Measurements from ENCODE around the gene SLC6A4. TPM values are rescaled to one million over a fixed set of nuclear protein-coding genes. Genes with fewer than 3 reads are reported as not detected.

The SLC6A4 gene
- total and polyA plus RNA-seq, 4 experiments from 2014 or later: not detected

- CTCF ChIA-PET (ENCODE audit: partially characterized antibody): interaction anchor here (0.7 kb wide), 1 partner anchor 176 kb away, joined by 3 read pairs; no protein-coding TSS in a partner anchor
- H3K4me1 ChIP-seq (ENCODE audit: insufficient read depth, low read length): no peaks in the 10 kb centered on the region
- no peak overlapping the region for H3K4me3 ChIP-seq (ENCODE audit: low read length in 2 of 2)
- no peaks in the 10 kb centered on the region for H3K9me3 ChIP-seq (ENCODE audit: control insufficient read depth in 1 of 2, low read length in 2 of 2)
- H3K36me3 ChIP-seq (ENCODE audit: insufficient read depth, low read length): peaks cover 3% of the 10 kb centered on the region
- Mint-ChIP-seq H3K27ac (peak overlapping the region in 1 of 7 donors; percentile 48), H3K4me3 (no peak overlapping the region), H3K36me3 (peaks cover 32 to 34% of the 10 kb centered on the region in 2 donors), H3K27me3 (no peaks in the 10 kb centered on the region), H3K9me3 (peaks cover 0 to 5% (median 2%) of the 10 kb centered on the region in 8 donors), H3K4me1 (peaks cover 6 to 13% (median 12%) of the 10 kb centered on the region in 4 donors)
- H3K27me3 ChIP-seq (ENCODE audit: insufficient read depth, low read length): no peaks in the 10 kb centered on the region
- DNase-seq: no peak
- H3K27ac ChIP-seq (ENCODE audit: low read depth, low read length): no peak overlapping the region
- intact Hi-C loops (cut with micrococcal nuclease): loop anchor here (10.0 kb wide), 1 partner anchor 110 kb away; no protein-coding TSS in a partner anchor
- POLR2A ChIA-PET (ENCODE audit: partially characterized antibody): no interaction called here
Measured at GRCh38 chr17:30165147-30165546, 70.3 kb downstream of the SLC6A4 start.

- ChIA-PET POLR2A (ENCODE audit: partially characterized antibody) (no interaction called here), CTCF (ENCODE audit: partially characterized antibody) (interaction anchor here (0.6 to 0.7 kb wide), 2 partner anchors 12 to 177 kb away, joined by 3 to 4 read pairs; no protein-coding TSS in a partner anchor)
- intact Hi-C loops (cut with micrococcal nuclease): loop anchor here (10.0 kb wide), 1 partner anchor 110 kb away; no protein-coding TSS in a partner anchor
- H3K27me3 ChIP-seq (ENCODE audit: insufficient read depth, low read length): no peaks in the 10 kb centered on the region
- no peak overlapping the region for H3K4me3 Mint-ChIP-seq
- H3K27me3 Mint-ChIP-seq: no peaks in the 10 kb centered on the region
- H3K4me3 ChIP-seq (ENCODE audit: low read length in 2 of 2): no peak overlapping the region
- H3K36me3 Mint-ChIP-seq: peaks cover 37 to 40% of the 10 kb centered on the region in 2 donors
- no peak overlapping the region for H3K27ac ChIP-seq (ENCODE audit: low read depth, low read length)
- H3K4me1 Mint-ChIP-seq: peaks cover 5 to 19% (median 14%) of the 10 kb centered on the region in 4 donors
- no peaks in the 10 kb centered on the region for H3K9me3 ChIP-seq (ENCODE audit: control insufficient read depth in 1 of 2, low read length in 2 of 2)
- peaks cover 0 to 10% (median 6%) of the 10 kb centered on the region in 8 donors for H3K9me3 Mint-ChIP-seq
- peaks cover 3% of the 10 kb centered on the region for H3K36me3 ChIP-seq (ENCODE audit: insufficient read depth, low read length)
- DNase-seq: no peak
- H3K4me1 ChIP-seq (ENCODE audit: insufficient read depth, low read length): no peaks in the 10 kb centered on the region
- H3K27ac Mint-ChIP-seq: no peak overlapping the region
Measured at GRCh38 chr17:30164531-30164930, 71.0 kb downstream of the SLC6A4 start.

GRCh38 chr17:30161601-30162000, 73.9 kb downstream of the SLC6A4 start:
- Mint-ChIP-seq H3K27me3 (no peaks in the 10 kb centered on the region), H3K27ac (no peak overlapping the region), H3K9me3 (peaks cover 0 to 10% (median 6%) of the 10 kb centered on the region in 8 donors), H3K4me3 (no peak overlapping the region), H3K36me3 (peaks cover 47 to 57% of the 10 kb centered on the region in 2 donors), H3K4me1 (peaks cover 24 to 40% (median 31%) of the 10 kb centered on the region in 4 donors)
- H3K4me3 ChIP-seq (ENCODE audit: low read length in 2 of 2): no peak overlapping the region
- peaks cover 3% of the 10 kb centered on the region for H3K36me3 ChIP-seq (ENCODE audit: insufficient read depth, low read length)
- ChIA-PET CTCF (ENCODE audit: partially characterized antibody) (interaction anchor here (2.4 kb wide), 1 partner anchor 57 kb away, joined by 9 read pairs; no protein-coding TSS in a partner anchor), POLR2A (ENCODE audit: partially characterized antibody) (no interaction called here)
- no peaks in the 10 kb centered on the region for H3K4me1 ChIP-seq (ENCODE audit: insufficient read depth, low read length)
- H3K27ac ChIP-seq (ENCODE audit: low read depth, low read length): no peak overlapping the region
- intact Hi-C loops (cut with micrococcal nuclease): loop anchor here (10.0 kb wide), 1 partner anchor 113 kb away; no protein-coding TSS in a partner anchor
- no peak for DNase-seq
- H3K9me3 ChIP-seq (ENCODE audit: control insufficient read depth in 1 of 2, low read length in 2 of 2): no peaks in the 10 kb centered on the region
- H3K27me3 ChIP-seq (ENCODE audit: insufficient read depth, low read length): no peaks in the 10 kb centered on the region

- POLR2A ChIA-PET (ENCODE audit: partially characterized antibody): no interaction called here
- no peak for DNase-seq
- CTCF ChIA-PET (ENCODE audit: partially characterized antibody): no interaction called here
- Mint-ChIP-seq H3K27me3 (no peaks in the 10 kb centered on the region), H3K4me1 (peaks cover 24 to 46% (median 32%) of the 10 kb centered on the region in 4 donors), H3K4me3 (no peak overlapping the region), H3K9me3 (peaks cover 0 to 10% (median 6%) of the 10 kb centered on the region in 8 donors), H3K27ac (no peak overlapping the region), H3K36me3 (peaks cover 48 to 56% of the 10 kb centered on the region in 2 donors)
- Histone ChIP-seq H3K9me3 (ENCODE audit: control insufficient read depth in 1 of 2, low read length in 2 of 2) (no peaks in the 10 kb centered on the region), H3K4me1 (ENCODE audit: insufficient read depth, low read length) (no peaks in the 10 kb centered on the region), H3K4me3 (ENCODE audit: low read length in 2 of 2) (no peak overlapping the region), H3K27me3 (ENCODE audit: insufficient read depth, low read length) (no peaks in the 10 kb centered on the region), H3K36me3 (ENCODE audit: insufficient read depth, low read length) (peaks cover 3% of the 10 kb centered on the region), H3K27ac (ENCODE audit: low read depth, low read length) (no peak overlapping the region)
- intact Hi-C loops (cut with micrococcal nuclease): loop anchor here (10.0 kb wide), 1 partner anchor 114 kb away; no protein-coding TSS in a partner anchor
Measured at GRCh38 chr17:30160419-30161172, 74.9 kb downstream of the SLC6A4 start.

- Histone ChIP-seq H3K4me1 (ENCODE audit: insufficient read depth, low read length) (no peaks in the 10 kb centered on the region), H3K27me3 (ENCODE audit: insufficient read depth, low read length) (no peaks in the 10 kb centered on the region), H3K27ac (ENCODE audit: low read depth, low read length) (no peak overlapping the region), H3K4me3 (ENCODE audit: low read length in 2 of 2) (no peak overlapping the region), H3K9me3 (ENCODE audit: control insufficient read depth in 1 of 2, low read length in 2 of 2) (no peaks in the 10 kb centered on the region), H3K36me3 (ENCODE audit: insufficient read depth, low read length) (peaks cover 3% of the 10 kb centered on the region)
- H3K9me3 Mint-ChIP-seq: peaks cover 0 to 10% (median 6%) of the 10 kb centered on the region in 8 donors
- CTCF ChIA-PET (ENCODE audit: partially characterized antibody): no interaction called here
- H3K4me3 Mint-ChIP-seq: peak overlapping the region in 1 of 8 donors; percentile 59
- intact Hi-C loops (cut with micrococcal nuclease): no loop called here
- H3K27ac Mint-ChIP-seq: peak overlapping the region in 1 of 7 donors; percentile 2
- peaks cover 48 to 53% of the 10 kb centered on the region in 2 donors for H3K36me3 Mint-ChIP-seq
- peaks cover 19 to 46% (median 31%) of the 10 kb centered on the region in 4 donors for H3K4me1 Mint-ChIP-seq
- POLR2A ChIA-PET (ENCODE audit: partially characterized antibody): no interaction called here
- H3K27me3 Mint-ChIP-seq: no peaks in the 10 kb centered on the region
- no peak for DNase-seq
Measured at GRCh38 chr17:30158896-30159625, 76.4 kb downstream of the SLC6A4 start.

GRCh38 chr17:30155389-30155788, 80.1 kb downstream of the SLC6A4 start:
- Histone ChIP-seq H3K27ac (ENCODE audit: low read depth, low read length) (no peak overlapping the region), H3K36me3 (ENCODE audit: insufficient read depth, low read length) (no peaks in the 10 kb centered on the region), H3K9me3 (ENCODE audit: control insufficient read depth in 1 of 2, low read length in 2 of 2) (no peaks in the 10 kb centered on the region), H3K4me3 (ENCODE audit: low read length in 2 of 2) (no peak overlapping the region), H3K27me3 (ENCODE audit: insufficient read depth, low read length) (no peaks in the 10 kb centered on the region), H3K4me1 (ENCODE audit: insufficient read depth, low read length) (no peaks in the 10 kb centered on the region)
- ChIA-PET CTCF (ENCODE audit: partially characterized antibody) (no interaction called here), POLR2A (ENCODE audit: partially characterized antibody) (no interaction called here)
- DNase-seq: no peak
- peaks cover 0 to 7% (median 5%) of the 10 kb centered on the region in 8 donors for H3K9me3 Mint-ChIP-seq
- no peak overlapping the region for H3K4me3 Mint-ChIP-seq
- H3K27ac Mint-ChIP-seq: peak overlapping the region in 1 of 7 donors; percentile 44
- intact Hi-C loops (cut with micrococcal nuclease): no loop called here
- H3K4me1 Mint-ChIP-seq: peaks cover 24 to 50% (median 31%) of the 10 kb centered on the region in 4 donors
- H3K27me3 Mint-ChIP-seq: no peaks in the 10 kb centered on the region
- H3K36me3 Mint-ChIP-seq: peaks cover 46 to 49% of the 10 kb centered on the region in 2 donors

- Histone ChIP-seq H3K9me3 (ENCODE audit: control insufficient read depth in 1 of 2, low read length in 2 of 2) (no peaks in the 10 kb centered on the region), H3K4me3 (ENCODE audit: low read length in 2 of 2) (no peak overlapping the region), H3K27me3 (ENCODE audit: insufficient read depth, low read length) (no peaks in the 10 kb centered on the region), H3K27ac (ENCODE audit: low read depth, low read length) (no peak overlapping the region), H3K36me3 (ENCODE audit: insufficient read depth, low read length) (no peaks in the 10 kb centered on the region), H3K4me1 (ENCODE audit: insufficient read depth, low read length) (no peaks in the 10 kb centered on the region)
- ChIA-PET CTCF (ENCODE audit: partially characterized antibody) (interaction anchor here (1.5 kb wide), 1 partner anchor 48 kb away, joined by 11 read pairs; no protein-coding TSS in a partner anchor), POLR2A (ENCODE audit: partially characterized antibody) (no interaction called here)
- DNase-seq: no peak
- Mint-ChIP-seq H3K9me3 (no peaks in the 10 kb centered on the region), H3K27ac (peak overlapping the region in 2 of 7 donors; percentile 53 to 61), H3K36me3 (peaks cover 32 to 33% of the 10 kb centered on the region in 2 donors), H3K4me3 (no peak overlapping the region), H3K27me3 (no peaks in the 10 kb centered on the region), H3K4me1 (peaks cover 21 to 36% (median 28%) of the 10 kb centered on the region in 4 donors)
- intact Hi-C loops (cut with micrococcal nuclease): no loop called here
Measured at GRCh38 chr17:30153463-30153862, 82.0 kb downstream of the SLC6A4 start.

Data from CD4-positive, alpha-beta memory T cell (primary cell).